Trophoblast cell (in vitro differentiated cells and primary cell): ENCODE results near the gene KAT6B.

Experiments
- DNase-seq, 2 donors: peaks; one replicate each; pipeline ENCODE4 v3.0.0-alpha.2; 2016
- H2AFZ ChIP-seq: 2 replicates; pipeline ENCODE4 v1.6.1; 2013; ENCODE audit warnings: low read length, moderate library complexity, mild to moderate bottlenecking; ENCODE audit not compliant: insufficient read depth, poor library complexity
- H2AK5ac ChIP-seq: 2 replicates; pipeline ENCODE4 v1.6.1; 2013; ENCODE audit warnings: mild to moderate bottlenecking, low read length
- H2BK120ac ChIP-seq: 2 replicates; pipeline ENCODE4 v1.6.1; 2013; ENCODE audit warnings: low read length, mild to moderate bottlenecking, moderate library complexity; ENCODE audit not compliant: insufficient read depth, poor library complexity
- H2BK12ac ChIP-seq: 2 replicates; pipeline ENCODE4 v1.6.1; 2013; ENCODE audit warnings: mild to moderate bottlenecking, low read length, moderate library complexity
- H2BK5ac ChIP-seq: 2 replicates; pipeline ENCODE4 v1.6.1; 2013; ENCODE audit warnings: low read length, low read depth, moderate library complexity, mild to moderate bottlenecking; ENCODE audit not compliant: poor library complexity
- H3K14ac ChIP-seq: 2 replicates; pipeline ENCODE4 v1.6.1; 2013; ENCODE audit warnings: mild to moderate bottlenecking, low read length
- H3K18ac ChIP-seq: 2 replicates; pipeline ENCODE4 v1.6.1; 2013; ENCODE audit warnings: mild to moderate bottlenecking, low read length
- H3K23ac ChIP-seq: 2 replicates; pipeline ENCODE4 v1.6.1; 2013; ENCODE audit warnings: low read length
- H3K27ac ChIP-seq: 2 replicates; pipeline ENCODE4 v1.5.1; 2013; ENCODE audit warnings: low read depth, mild to moderate bottlenecking, inconsistent platforms, low read length, moderate library complexity
- H3K27me3 ChIP-seq: 2 replicates; pipeline ENCODE4 v1.6.1; 2013; ENCODE audit warnings: inconsistent platforms, mild to moderate bottlenecking, low read length, moderate library complexity; ENCODE audit not compliant: insufficient read depth
- H3K36me3 ChIP-seq, 2 experiments: 1 replicate in 1 of 2; 2 replicates in 1 of 2; pipeline ENCODE4 v1.6.1; 2013; ENCODE audit warnings: low read length in 2 of 2, mild to moderate bottlenecking in 2 of 2, moderate library complexity in 1 of 2; ENCODE audit not compliant: insufficient read depth in 2 of 2, control insufficient read depth in 1 of 2
- H3K4ac ChIP-seq: 2 replicates; pipeline ENCODE4 v1.6.1; 2013; ENCODE audit warnings: low read depth, mild to moderate bottlenecking, low read length, moderate library complexity
- H3K4me1 ChIP-seq, 2 experiments: 1 replicate in 1 of 2; 2 replicates in 1 of 2; pipeline ENCODE4 v1.6.1; 2013; ENCODE audit warnings: low read length in 2 of 2, mild to moderate bottlenecking in 2 of 2, moderate library complexity in 1 of 2; ENCODE audit not compliant: insufficient read depth in 2 of 2, control insufficient read depth in 1 of 2
- H3K4me2 ChIP-seq: 2 replicates; pipeline ENCODE4 v1.6.1; 2013; ENCODE audit warnings: inconsistent platforms, mild to moderate bottlenecking, low read length, moderate library complexity
- H3K4me3 ChIP-seq: 2 replicates; pipeline ENCODE4 v1.5.1; 2013; ENCODE audit warnings: mild to moderate bottlenecking, low read depth, low read length, inconsistent platforms
- H3K79me1 ChIP-seq: one replicate; pipeline ENCODE4 v1.6.1; 2013; ENCODE audit warnings: low read length
- H3K79me2 ChIP-seq: 2 replicates; pipeline ENCODE4 v1.6.1; 2013; ENCODE audit warnings: low read length, mild to moderate bottlenecking; ENCODE audit not compliant: control insufficient read depth, insufficient read depth, poor library complexity
- H3K9ac ChIP-seq: 2 replicates; pipeline ENCODE4 v1.6.1; 2013; ENCODE audit warnings: mild to moderate bottlenecking, low read length
- H3K9me3 ChIP-seq: 2 replicates; pipeline ENCODE4 v1.6.1; 2013; ENCODE audit warnings: low read depth, mild to moderate bottlenecking, control low read depth, inconsistent platforms, low read length; ENCODE audit not compliant: insufficient read depth
- H4K12ac ChIP-seq: 2 replicates; pipeline ENCODE4 v1.6.1; 2013; ENCODE audit warnings: low read depth, mild to moderate bottlenecking, low read length, moderate library complexity
- H4K8ac ChIP-seq: 2 replicates; pipeline ENCODE4 v1.6.1; 2013; ENCODE audit warnings: low read depth, mild to moderate bottlenecking, low read length, moderate library complexity
- H4K91ac ChIP-seq: one replicate; pipeline ENCODE4 v1.6.1; 2013; ENCODE audit warnings: low read depth, mild to moderate bottlenecking, low read length, moderate library complexity
- WGBS: extraction: QIAGEN DNeasy Blood & Tissue Kit; methylation state at CpG from one replicate; pipeline ENCODE4 v1.1.7; 2013; ENCODE audit warnings: missing lambda C conversion rate; ENCODE audit not compliant: insufficient read length, insufficient coverage; ENCODE audit errors: extremely low coverage; 5-methylcytosine and 5-hydroxymethylcytosine counted together

Gene KAT6B

GRCh38 chr10:74856940-74857339 lies 30.5 kb downstream of the KAT6B start:
- H3K79me2 ChIP-seq = no peaks in the 10 kb centered on the region
- no peaks in the 10 kb centered on the region for H3K9me3 ChIP-seq
- no peaks in the 10 kb centered on the region for H3K36me3 ChIP-seq
- no peak overlapping the region for H4K91ac ChIP-seq
- WGBS = no CpG with 5 or more reads among the region's 3 CpGs
- no peaks in the 10 kb centered on the region for H3K79me1 ChIP-seq
- no peak overlapping the region for H2BK120ac ChIP-seq
- H4K8ac ChIP-seq = no peak overlapping the region
- H3K4me3 ChIP-seq = no peak overlapping the region
- H3K27me3 ChIP-seq = no peaks in the 10 kb centered on the region
- no peak overlapping the region for H3K18ac ChIP-seq
- no peak overlapping the region for H2AK5ac ChIP-seq
- H2BK12ac ChIP-seq = no peak overlapping the region
- no peak overlapping the region for H4K12ac ChIP-seq
- H2BK5ac ChIP-seq = no peak overlapping the region
- no peak overlapping the region for H3K4me2 ChIP-seq
- H2AFZ ChIP-seq = no peak overlapping the region
- no peak overlapping the region for H3K4ac ChIP-seq
- no peak overlapping the region for H3K23ac ChIP-seq
- no peak overlapping the region for H3K14ac ChIP-seq
- no peaks in the 10 kb centered on the region for H3K4me1 ChIP-seq
- H3K27ac ChIP-seq = no peak overlapping the region
- no peak for DNase-seq
- H3K9ac ChIP-seq = no peak overlapping the region

DNA sequence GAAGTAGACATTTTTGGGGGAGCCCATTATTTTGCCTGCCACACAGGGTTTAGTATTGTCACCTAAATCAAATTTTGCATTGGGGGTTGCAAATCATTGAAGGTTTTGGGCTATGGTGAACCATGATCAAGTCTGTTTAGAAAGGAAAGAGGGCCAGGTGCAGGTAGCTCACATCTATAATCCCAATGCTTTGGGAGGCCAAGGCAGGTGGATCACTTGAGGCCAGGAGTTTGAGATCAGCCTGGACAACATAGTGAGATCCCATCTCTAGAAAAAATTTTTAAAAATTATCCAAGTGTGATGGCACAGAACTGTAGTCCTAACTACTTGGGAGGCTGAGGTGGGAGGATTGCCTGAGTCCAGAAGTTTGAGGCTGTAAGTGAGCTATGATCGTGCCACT lies 31.2 kb downstream of the KAT6B start:
- no CpG with 5 or more reads among the region's 1 CpG for WGBS
- H3K79me1 ChIP-seq = no peaks in the 10 kb centered on the region
- no peak overlapping the region for H4K91ac ChIP-seq
- no peak overlapping the region for H3K4ac ChIP-seq
- H4K12ac ChIP-seq = no peak overlapping the region
- DNase-seq = no peak
- no peak overlapping the region for H2BK5ac ChIP-seq
- no peak overlapping the region for H2BK120ac ChIP-seq
- no peaks in the 10 kb centered on the region for H3K9me3 ChIP-seq
- no peaks in the 10 kb centered on the region for H3K36me3 ChIP-seq
- H3K9ac ChIP-seq = no peak overlapping the region
- no peak overlapping the region for H3K4me3 ChIP-seq
- no peaks in the 10 kb centered on the region for H3K79me2 ChIP-seq
- no peak overlapping the region for H3K4me2 ChIP-seq
- no peaks in the 10 kb centered on the region for H3K27me3 ChIP-seq
- H2AK5ac ChIP-seq = no peak overlapping the region
- no peak overlapping the region for H2BK12ac ChIP-seq
- H4K8ac ChIP-seq = no peak overlapping the region
- H3K14ac ChIP-seq = no peak overlapping the region
- no peak overlapping the region for H3K18ac ChIP-seq
- no peaks in the 10 kb centered on the region for H3K4me1 ChIP-seq
- H3K23ac ChIP-seq = no peak overlapping the region
- no peak overlapping the region for H2AFZ ChIP-seq
- H3K27ac ChIP-seq = no peak overlapping the region

- no peak overlapping the region for H2BK120ac ChIP-seq
- H3K79me2 ChIP-seq = no peaks in the 10 kb centered on the region
- no peak overlapping the region for H3K9ac ChIP-seq
- H3K18ac ChIP-seq = no peak overlapping the region
- H2BK5ac ChIP-seq = no peak overlapping the region
- DNase-seq = no peak
- H3K23ac ChIP-seq = no peak overlapping the region
- no peak overlapping the region for H2AK5ac ChIP-seq
- no peak overlapping the region for H3K4me2 ChIP-seq
- H3K14ac ChIP-seq = no peak overlapping the region
- H3K4me3 ChIP-seq = no peak overlapping the region
- no peak overlapping the region for H3K4ac ChIP-seq
- no peaks in the 10 kb centered on the region for H3K79me1 ChIP-seq
- H2BK12ac ChIP-seq = no peak overlapping the region
- no peak overlapping the region for H4K91ac ChIP-seq
- H4K12ac ChIP-seq = no peak overlapping the region
- H3K4me1 ChIP-seq = no peaks in the 10 kb centered on the region
- no peak overlapping the region for H2AFZ ChIP-seq
- H3K9me3 ChIP-seq = no peaks in the 10 kb centered on the region
- H4K8ac ChIP-seq = no peak overlapping the region
- no peaks in the 10 kb centered on the region for H3K27me3 ChIP-seq
- H3K36me3 ChIP-seq = no peaks in the 10 kb centered on the region
- no CpG with 5 or more reads among the region's 1 CpG for WGBS
- no peak overlapping the region for H3K27ac ChIP-seq
Observed at GRCh38 chr10:74859546-74859945, 33.1 kb downstream of the KAT6B start.

DNA sequence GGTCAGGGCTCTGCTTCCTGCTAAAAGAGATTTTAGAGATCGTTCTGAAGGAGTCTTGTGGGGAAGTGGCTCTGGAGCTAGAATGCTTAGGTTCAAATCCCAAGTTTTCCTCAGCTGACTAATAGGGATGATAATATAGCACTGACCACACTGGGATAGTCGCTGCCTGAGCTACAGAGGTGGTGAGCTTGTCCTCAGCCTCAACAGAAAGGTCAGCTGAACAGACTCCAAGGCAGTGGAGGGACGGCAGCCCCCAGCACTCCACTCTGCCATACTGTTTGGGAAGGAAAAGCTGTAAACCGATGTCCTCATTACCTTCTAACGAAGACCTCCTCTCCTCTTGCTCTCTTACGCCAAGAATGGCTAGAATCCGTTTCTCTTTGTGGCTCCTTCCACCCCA lies 36.2 kb downstream of the KAT6B start:
- no peaks in the 10 kb centered on the region for H3K36me3 ChIP-seq
- H4K12ac ChIP-seq = no peak overlapping the region

More for the DNA sequence above, 36.2 kb downstream of the KAT6B start:
- Histone ChIP-seq H3K27me3 (no peaks in the 10 kb centered on the region), H2AFZ (no peak overlapping the region), H3K23ac (no peak overlapping the region), H3K9ac (no peak overlapping the region), H3K4me1 (no peaks in the 10 kb centered on the region), H4K91ac (no peak overlapping the region), H4K8ac (no peak overlapping the region), H2BK120ac (no peak overlapping the region), H2BK12ac (no peak overlapping the region), H3K79me2 (no peaks in the 10 kb centered on the region), H3K79me1 (no peaks in the 10 kb centered on the region), H3K27ac (no peak overlapping the region), H3K4ac (no peak overlapping the region), H3K14ac (no peak overlapping the region), H3K4me2 (no peak overlapping the region), H2BK5ac (no peak overlapping the region), H3K4me3 (no peak overlapping the region), H2AK5ac (no peak overlapping the region), H3K18ac (no peak overlapping the region), H3K9me3 (no peaks in the 10 kb centered on the region)
- whole genome bisulfite sequencing = no CpG with 5 or more reads among the region's 7 CpGs
- DNase-seq = no peak
